Measurements from ENCODE around the gene TSGA10IP. TPM values are rescaled to one million over a fixed set of nuclear protein-coding genes. Genes with fewer than 3 reads are reported as not detected.

The TSGA10IP gene
- total RNA-seq, 1 donor, result not detected

DNA sequence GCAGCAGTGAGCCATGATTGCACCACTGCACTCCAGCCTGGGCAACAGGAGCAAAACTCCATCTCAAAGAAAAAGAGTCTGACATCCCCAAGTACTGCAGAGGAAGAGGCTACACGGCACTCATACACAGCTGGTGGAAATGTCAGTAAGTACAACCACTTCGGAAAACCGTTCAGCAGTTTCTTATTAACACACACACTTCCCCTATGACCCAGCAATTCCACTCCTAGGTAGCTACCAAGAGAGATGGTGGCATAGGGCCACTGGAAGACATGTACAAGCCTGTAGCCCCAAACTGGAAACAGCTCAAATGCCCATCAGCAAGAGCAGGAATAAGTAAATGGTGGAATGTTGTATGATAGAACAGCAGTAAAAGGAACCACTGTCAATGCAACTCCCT is 22.7 kb upstream of the TSGA10IP start:
- no peak for DNase-seq (ENCODE audit: insufficient read length, low spot score, missing footprints)
- TF ChIP-seq, protein P1, sequence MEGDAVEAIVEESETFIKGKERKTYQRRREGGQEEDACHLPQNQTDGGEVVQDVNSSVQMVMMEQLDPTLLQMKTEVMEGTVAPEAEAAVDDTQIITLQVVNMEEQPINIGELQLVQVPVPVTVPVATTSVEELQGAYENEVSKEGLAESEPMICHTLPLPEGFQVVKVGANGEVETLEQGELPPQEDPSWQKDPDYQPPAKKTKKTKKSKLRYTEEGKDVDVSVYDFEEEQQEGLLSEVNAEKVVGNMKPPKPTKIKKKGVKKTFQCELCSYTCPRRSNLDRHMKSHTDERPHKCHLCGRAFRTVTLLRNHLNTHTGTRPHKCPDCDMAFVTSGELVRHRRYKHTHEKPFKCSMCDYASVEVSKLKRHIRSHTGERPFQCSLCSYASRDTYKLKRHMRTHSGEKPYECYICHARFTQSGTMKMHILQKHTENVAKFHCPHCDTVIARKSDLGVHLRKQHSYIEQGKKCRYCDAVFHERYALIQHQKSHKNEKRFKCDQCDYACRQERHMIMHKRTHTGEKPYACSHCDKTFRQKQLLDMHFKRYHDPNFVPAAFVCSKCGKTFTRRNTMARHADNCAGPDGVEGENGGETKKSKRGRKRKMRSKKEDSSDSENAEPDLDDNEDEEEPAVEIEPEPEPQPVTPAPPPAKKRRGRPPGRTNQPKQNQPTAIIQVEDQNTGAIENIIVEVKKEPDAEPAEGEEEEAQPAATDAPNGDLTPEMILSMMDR (IDR thresholded peaks at IDR 0.05; ENCODE audit: extremely low read depth, low read depth, low read length), result no peak
- H3K79me2 ChIP-seq (ENCODE audit: insufficient read depth, low read length), result peaks cover 54% of the 10 kb centered on the region
- H3K27me3 ChIP-seq (ENCODE audit: insufficient read depth, low read length), result no peaks in the 10 kb centered on the region
- H2AFZ ChIP-seq (ENCODE audit: low read length), result no peak overlapping the region
- H3K36me3 ChIP-seq (ENCODE audit: insufficient read depth, low read length), result peaks cover 40% of the 10 kb centered on the region
- H3K4me2 ChIP-seq (ENCODE audit: insufficient read depth, low read length), result no peak overlapping the region
- no peak overlapping the region for H3K27ac ChIP-seq (ENCODE audit: low read depth, low read length)
- peaks cover 24% of the 10 kb centered on the region for H3K4me1 ChIP-seq (ENCODE audit: insufficient read depth, low read length)
- H3K9me3 ChIP-seq (ENCODE audit: low read depth, low read length), result no peaks in the 10 kb centered on the region
- H3K4me3 ChIP-seq (ENCODE audit: insufficient read depth, low read length), result no peak overlapping the region
- H4K20me1 ChIP-seq (ENCODE audit: insufficient read depth, low read length), result peaks cover 6% of the 10 kb centered on the region

DNA sequence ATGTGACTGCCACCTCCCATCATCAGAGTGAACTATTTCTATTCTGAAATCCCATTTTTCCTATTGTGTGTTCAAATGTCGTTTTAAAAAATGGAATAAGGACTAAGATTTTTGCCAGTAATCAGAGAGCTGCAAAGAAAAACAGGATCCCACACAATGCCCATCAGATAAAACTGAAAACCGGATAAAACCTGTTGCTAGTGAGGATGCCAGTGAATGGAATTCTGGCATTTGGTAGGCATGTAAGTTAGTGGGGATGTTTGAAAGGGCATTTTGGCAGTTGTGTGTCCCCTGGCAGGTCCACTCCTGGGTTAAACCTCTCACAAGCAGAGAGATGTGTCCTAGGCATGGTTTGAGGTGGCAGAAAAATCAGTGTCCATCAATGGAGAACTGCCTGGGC is 19.9 kb upstream of the TSGA10IP start:
- Histone ChIP-seq H4K20me1 (ENCODE audit: insufficient read depth, low read length) (peaks cover 6% of the 10 kb centered on the region), H3K4me3 (ENCODE audit: insufficient read depth, low read length) (no peak overlapping the region), H3K36me3 (ENCODE audit: insufficient read depth, low read length) (peaks cover 38% of the 10 kb centered on the region), H2AFZ (ENCODE audit: low read length) (no peak overlapping the region), H3K27me3 (ENCODE audit: insufficient read depth, low read length) (no peaks in the 10 kb centered on the region), H3K4me2 (ENCODE audit: insufficient read depth, low read length) (no peak overlapping the region), H3K4me1 (ENCODE audit: insufficient read depth, low read length) (peaks cover 16% of the 10 kb centered on the region), H3K9me3 (ENCODE audit: low read depth, low read length) (no peaks in the 10 kb centered on the region), H3K79me2 (ENCODE audit: insufficient read depth, low read length) (peaks cover 31% of the 10 kb centered on the region), H3K27ac (ENCODE audit: low read depth, low read length) (peak overlapping the region; percentile 22)
- DNase-seq (ENCODE audit: insufficient read length, low spot score, missing footprints), result no peak
- TF ChIP-seq, protein P1 (IDR thresholded peaks at IDR 0.05; ENCODE audit: extremely low read depth, low read depth, low read length), result no peak

DNA sequence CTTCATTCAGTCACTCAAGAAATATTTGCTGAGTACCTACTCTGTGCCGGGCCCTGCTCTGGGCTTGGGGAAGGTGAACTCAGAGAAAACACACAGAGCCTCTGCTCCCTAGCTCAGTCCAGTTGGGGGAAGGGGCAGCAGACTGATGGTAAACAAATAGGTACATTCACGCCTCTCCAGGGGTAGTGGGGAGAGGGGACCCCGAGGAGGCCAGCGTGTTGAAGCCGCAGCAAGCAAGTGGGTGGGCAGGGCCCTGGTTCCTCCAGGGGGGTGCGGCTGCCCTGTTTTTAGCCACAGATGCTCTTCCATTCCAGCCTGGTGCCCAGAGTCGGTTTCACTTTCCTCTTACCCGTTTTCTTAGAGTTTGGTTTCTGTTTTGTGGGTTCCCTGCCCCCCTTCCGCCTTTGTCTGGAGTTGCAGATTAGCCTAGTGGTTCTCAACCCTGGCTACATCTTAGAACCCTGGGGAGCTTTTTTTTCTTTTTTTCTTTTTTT is 17.3 kb upstream of the TSGA10IP start:
- Histone ChIP-seq H3K4me3 (ENCODE audit: insufficient read depth, low read length) (peak overlapping the region; percentile 58), H4K20me1 (ENCODE audit: insufficient read depth, low read length) (no peaks in the 10 kb centered on the region), H2AFZ (ENCODE audit: low read length) (peak overlapping the region; percentile 69), H3K4me1 (ENCODE audit: insufficient read depth, low read length) (peaks cover 18% of the 10 kb centered on the region), H3K4me2 (ENCODE audit: insufficient read depth, low read length) (peak overlapping the region; percentile 83), H3K79me2 (ENCODE audit: insufficient read depth, low read length) (peaks cover 8% of the 10 kb centered on the region), H3K27ac (ENCODE audit: low read depth, low read length) (peak overlapping the region; percentile 60), H3K27me3 (ENCODE audit: insufficient read depth, low read length) (no peaks in the 10 kb centered on the region), H3K9me3 (ENCODE audit: low read depth, low read length) (no peaks in the 10 kb centered on the region), H3K36me3 (ENCODE audit: insufficient read depth, low read length) (peaks cover 18% of the 10 kb centered on the region)
- TF ChIP-seq, protein P1 (IDR thresholded peaks at IDR 0.05; ENCODE audit: extremely low read depth, low read depth, low read length), result no peak
- DNase-seq (ENCODE audit: insufficient read length, low spot score, missing footprints), result peak; percentile 87

DNA sequence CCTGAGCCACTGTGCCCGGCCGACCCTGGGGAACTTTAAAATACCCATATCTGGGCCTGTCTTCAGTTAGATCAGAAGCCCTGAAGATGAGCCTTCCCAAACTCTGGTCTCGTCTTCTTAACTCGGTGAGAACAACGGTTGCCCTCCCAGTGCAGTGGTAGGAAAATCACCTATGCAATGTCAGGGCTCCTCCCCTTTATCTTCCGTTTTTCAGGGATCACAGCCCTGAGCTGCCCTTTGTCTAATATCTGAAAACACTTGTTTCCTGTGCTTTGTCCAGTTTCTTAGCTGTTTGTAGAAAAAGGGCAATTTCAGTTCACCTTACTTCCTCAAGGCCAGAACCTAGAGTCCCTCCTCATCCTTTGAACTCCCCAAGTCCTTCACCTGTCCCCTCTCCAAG is 16.6 kb upstream of the TSGA10IP start:
- H3K27me3 ChIP-seq (ENCODE audit: insufficient read depth, low read length), result no peaks in the 10 kb centered on the region
- peaks cover 18% of the 10 kb centered on the region for H3K4me1 ChIP-seq (ENCODE audit: insufficient read depth, low read length)
- H2AFZ ChIP-seq (ENCODE audit: low read length), result no peak overlapping the region
- DNase-seq (ENCODE audit: insufficient read length, low spot score, missing footprints), result peak; percentile 51
- H4K20me1 ChIP-seq (ENCODE audit: insufficient read depth, low read length), result no peaks in the 10 kb centered on the region
- H3K4me3 ChIP-seq (ENCODE audit: insufficient read depth, low read length), result no peak overlapping the region
- H3K36me3 ChIP-seq (ENCODE audit: insufficient read depth, low read length), result peaks cover 12% of the 10 kb centered on the region
- TF ChIP-seq, protein P1 (IDR thresholded peaks at IDR 0.05; ENCODE audit: extremely low read depth, low read depth, low read length), result no peak
- H3K79me2 ChIP-seq (ENCODE audit: insufficient read depth, low read length), result peaks cover 6% of the 10 kb centered on the region
- peak overlapping the region; percentile 60 for H3K27ac ChIP-seq (ENCODE audit: low read depth, low read length)
- H3K4me2 ChIP-seq (ENCODE audit: insufficient read depth, low read length), result no peak overlapping the region
- H3K9me3 ChIP-seq (ENCODE audit: low read depth, low read length), result no peaks in the 10 kb centered on the region

Measured in osteoblast (primary cell).